GM19324 (cell line): ENCODE measurements around the gene PMEL.
"Not testable (repeated sequence)": the region's sequence is repeated elsewhere in the genome, so short reads cannot be mapped to it uniquely, and the experiment has no call there.

ENCODE experiments used
- ATAC-seq: cut with Tn5 transposase; IDR thresholded peaks from one replicate; pipeline ENCODE4 v1.9.1; 2021; ENCODE audit warnings: mild to moderate bottlenecking, moderate library complexity; ENCODE audit not compliant: unreplicated experiment, low FRiP score

Gene PMEL

GRCh38 chr12:55965941-55966407, at the start of gene PMEL:
Gene PMEL, minus strand, starts transcription at chr12:55966042. Its CDS starts 31 bp downstream, at chr12:55966011.
- ATAC-seq, result no peak

DNA sequence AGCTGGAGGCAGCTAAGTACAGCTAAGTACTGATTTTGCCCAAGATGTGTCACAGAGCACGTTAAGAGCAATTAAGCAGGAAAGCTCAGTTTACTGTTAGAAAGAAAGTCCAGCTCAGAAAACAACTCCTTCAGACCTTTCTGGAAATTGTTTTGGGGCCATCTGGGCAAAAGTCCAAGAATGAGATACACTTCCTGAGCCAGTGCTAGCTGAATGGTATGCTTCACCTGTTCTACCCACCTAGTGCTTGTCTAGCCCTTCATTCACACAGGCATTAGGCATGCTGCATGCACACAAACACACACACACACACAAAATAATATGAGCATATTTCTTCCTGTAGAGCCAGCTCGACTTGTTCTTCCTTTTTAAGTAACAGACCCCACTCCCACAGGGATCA, 48.4 kb upstream of the PMEL start:
- no peak for ATAC-seq

GRCh38 chr12:56013482-56013881, 47.6 kb upstream of the PMEL start:
- no peak for ATAC-seq

DNA sequence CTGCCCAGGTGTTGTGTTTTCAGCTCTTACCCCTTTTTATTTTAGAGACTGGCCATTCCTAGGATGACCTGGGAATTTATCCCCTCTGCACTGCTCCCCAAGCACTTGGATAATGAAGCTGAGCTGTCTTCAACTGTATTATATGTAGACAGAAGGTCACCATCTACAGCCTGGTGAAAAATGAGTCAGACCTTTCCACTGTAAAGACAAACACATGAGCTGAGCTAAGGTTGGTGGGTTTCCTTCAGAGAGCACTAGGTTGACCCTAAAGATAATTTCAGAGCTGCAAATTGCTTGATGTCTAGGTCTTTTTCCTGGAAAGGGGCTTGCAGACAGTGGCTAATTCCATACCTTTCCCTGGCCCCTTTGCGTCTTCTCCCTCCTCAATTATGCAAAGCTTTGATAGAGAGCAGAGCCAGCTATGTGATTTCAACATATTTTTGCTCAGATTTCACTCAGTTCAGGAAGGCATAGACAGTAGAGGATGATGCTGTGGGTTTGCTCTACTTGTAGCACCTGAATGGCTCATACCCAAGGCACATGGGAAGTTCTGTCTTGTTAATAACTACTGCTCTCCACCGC, 45.8 kb upstream of the PMEL start:
- no peak for ATAC-seq

GRCh38 chr12:56010111-56010570, 44.3 kb upstream of the PMEL start:
- ATAC-seq, result no peak

- ATAC-seq, result peak; percentile 6
Measured at GRCh38 chr12:56007564-56008559, 42.0 kb upstream of the PMEL start.

- ATAC-seq, result no peak
Measured at GRCh38 chr12:56004211-56004610, 38.4 kb upstream of the PMEL start.

GRCh38 chr12:56003376-56003775, 37.5 kb upstream of the PMEL start:
- ATAC-seq, result not testable (repeated sequence)

DNA sequence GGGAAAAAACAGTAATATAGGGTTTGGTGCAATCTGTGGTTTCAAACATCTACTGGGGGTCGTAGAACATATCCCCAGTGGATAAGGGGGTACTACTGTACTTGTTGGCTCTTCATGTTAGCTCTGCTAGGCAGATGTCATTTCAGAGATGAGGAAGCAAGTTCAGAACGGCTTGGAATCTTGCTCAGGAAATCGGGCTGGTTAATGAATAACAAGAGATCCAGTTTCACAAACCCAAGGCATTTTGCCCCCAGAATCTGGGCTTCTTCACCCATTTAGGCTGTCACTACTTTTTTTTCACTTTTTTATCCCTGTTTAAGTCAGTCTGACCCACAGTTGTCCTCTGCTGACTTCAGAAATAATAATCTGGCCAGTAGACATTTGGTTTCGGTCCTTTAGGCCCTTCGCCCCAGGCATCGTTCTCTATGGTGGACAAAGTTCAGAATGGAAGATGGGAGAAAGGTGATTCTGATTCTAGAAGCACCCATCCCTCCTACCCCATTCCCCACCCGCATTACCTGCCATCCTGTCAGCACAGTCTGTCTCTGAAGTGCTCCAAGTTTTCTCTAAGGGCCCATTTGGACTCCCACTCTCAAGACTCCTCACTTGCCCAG, 35.8 kb upstream of the PMEL start:
- no peak for ATAC-seq

- ATAC-seq, result not testable (repeated sequence)
Measured at GRCh38 chr12:55999999-56000540, 34.2 kb upstream of the PMEL start.

- not testable (repeated sequence) for ATAC-seq
Measured at GRCh38 chr12:55999522-55999921, 33.7 kb upstream of the PMEL start.

- ATAC-seq, result peak; percentile 8
Measured at GRCh38 chr12:55997535-55997859, 31.7 kb upstream of the PMEL start.

GRCh38 chr12:55996715-55997534, 31.1 kb upstream of the PMEL start, which contains the start of gene SUOX:
Gene SUOX, plus strand, starts transcription at chr12:55997276. Its CDS starts 4,946 bp downstream, at chr12:56002222.
- peak; percentile 98 for ATAC-seq

GRCh38 chr12:55996201-55996714, 30.4 kb upstream of the PMEL start:
- ATAC-seq, result no peak

- ATAC-seq, result no peak
Measured at GRCh38 chr12:55995366-55995765, 29.5 kb upstream of the PMEL start.

DNA sequence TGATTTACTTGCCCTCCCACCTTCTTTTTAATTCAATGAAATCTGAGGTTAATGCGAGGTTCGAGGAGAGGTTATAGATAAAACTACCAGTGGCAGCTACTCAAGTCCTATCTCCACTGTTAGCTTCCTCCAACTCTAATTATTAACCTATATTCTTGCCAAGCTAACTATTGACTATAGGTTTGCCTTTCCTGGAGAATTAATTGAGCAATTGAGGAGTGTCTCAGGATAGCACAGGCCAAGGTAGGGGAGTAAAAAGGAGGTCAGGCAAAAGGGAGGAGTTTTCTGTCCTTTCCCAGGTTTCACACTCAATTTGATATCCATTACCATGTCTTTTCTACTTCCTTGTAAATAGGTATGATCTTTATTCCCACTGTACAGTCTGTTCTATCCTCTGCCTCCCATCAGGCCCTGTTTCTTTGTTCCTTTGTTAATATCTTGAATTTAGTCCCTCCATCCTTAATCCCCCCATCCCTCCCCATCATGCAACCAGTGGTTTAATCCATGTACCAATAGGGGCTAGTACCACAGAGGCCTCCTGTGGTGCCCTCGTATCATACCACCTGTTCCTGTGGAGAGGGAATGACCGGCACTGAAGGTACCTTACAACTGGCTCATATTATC, 27.5 kb upstream of the PMEL start:
- ATAC-seq, result no peak

- ATAC-seq, result no peak
Measured at GRCh38 chr12:55991110-55991509, 25.3 kb upstream of the PMEL start.

DNA sequence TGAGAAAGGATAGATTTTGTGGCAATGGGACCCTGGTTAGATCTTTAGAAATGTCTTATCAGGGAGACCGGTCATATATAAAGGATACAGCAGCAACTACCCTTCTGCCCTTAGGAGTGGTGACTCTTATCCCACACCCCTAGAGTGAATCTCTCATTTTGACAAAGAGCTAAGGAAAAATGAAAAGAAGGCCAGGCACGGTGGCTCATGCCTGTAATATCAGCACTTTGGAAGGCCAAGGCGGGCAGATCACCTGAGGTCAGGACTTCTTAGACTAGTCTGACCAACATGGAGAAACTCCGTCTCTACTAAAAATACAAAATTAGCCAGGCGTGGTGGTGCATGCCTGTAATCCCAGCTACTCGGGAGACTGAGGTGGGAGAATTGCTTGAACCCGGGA, 20.1 kb upstream of the PMEL start:
- ATAC-seq, result not testable (repeated sequence)

GRCh38 chr12:55985341-55985740, 19.5 kb upstream of the PMEL start:
- no peak for ATAC-seq
